Keratinocyte (primary cell): ENCODE data around the gene DCLK1.

Experiments
- EZH2 ChIP-seq: IDR thresholded peaks from one replicate; pipeline ENCODE4 v1.6.1; 2012; ENCODE audit warnings: inconsistent platforms, mild to moderate bottlenecking, low read length, moderate library complexity
- TF ChIP-seq, protein P1 (sequence below), 3 experiments: IDR thresholded peaks in 1 of 3; conservative IDR thresholded peaks in 1 of 3; optimal IDR thresholded peaks in 1 of 3; 2 replicates in 2 of 3; 3 replicates in 1 of 3; pipeline versions ENCODE3 to v1.5.1; 2011; ENCODE audit warnings: low read length in 3 of 3, mild to moderate bottlenecking in 3 of 3, moderate library complexity in 2 of 3, control low read depth in 1 of 3, inconsistent platforms in 1 of 3; ENCODE audit not compliant: insufficient read depth in 2 of 3; ENCODE audit errors: extremely low read depth in 1 of 3

DNA sequence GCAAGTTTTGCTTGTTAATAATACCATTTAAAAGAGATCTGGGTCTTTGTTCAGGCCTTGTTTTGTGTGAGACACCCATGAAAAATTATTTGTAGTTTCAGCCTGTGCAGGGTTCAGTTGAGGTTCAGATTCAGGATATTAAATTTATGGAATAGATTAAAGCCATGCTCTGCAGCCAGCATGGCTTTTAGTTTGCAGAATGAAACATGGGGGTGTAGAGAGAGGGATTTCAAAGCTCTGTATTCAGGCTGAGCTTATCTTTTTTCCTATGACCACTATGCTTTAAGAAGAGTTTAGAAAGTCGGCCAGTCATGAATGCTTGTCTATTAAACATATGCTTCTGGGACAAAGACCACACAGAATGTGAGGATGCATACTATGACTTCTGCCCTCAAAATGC is 73.6 kb downstream of the DCLK1 start:
- no peak for TF ChIP-seq EZH2
- TF ChIP-seq, protein P1, sequence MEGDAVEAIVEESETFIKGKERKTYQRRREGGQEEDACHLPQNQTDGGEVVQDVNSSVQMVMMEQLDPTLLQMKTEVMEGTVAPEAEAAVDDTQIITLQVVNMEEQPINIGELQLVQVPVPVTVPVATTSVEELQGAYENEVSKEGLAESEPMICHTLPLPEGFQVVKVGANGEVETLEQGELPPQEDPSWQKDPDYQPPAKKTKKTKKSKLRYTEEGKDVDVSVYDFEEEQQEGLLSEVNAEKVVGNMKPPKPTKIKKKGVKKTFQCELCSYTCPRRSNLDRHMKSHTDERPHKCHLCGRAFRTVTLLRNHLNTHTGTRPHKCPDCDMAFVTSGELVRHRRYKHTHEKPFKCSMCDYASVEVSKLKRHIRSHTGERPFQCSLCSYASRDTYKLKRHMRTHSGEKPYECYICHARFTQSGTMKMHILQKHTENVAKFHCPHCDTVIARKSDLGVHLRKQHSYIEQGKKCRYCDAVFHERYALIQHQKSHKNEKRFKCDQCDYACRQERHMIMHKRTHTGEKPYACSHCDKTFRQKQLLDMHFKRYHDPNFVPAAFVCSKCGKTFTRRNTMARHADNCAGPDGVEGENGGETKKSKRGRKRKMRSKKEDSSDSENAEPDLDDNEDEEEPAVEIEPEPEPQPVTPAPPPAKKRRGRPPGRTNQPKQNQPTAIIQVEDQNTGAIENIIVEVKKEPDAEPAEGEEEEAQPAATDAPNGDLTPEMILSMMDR (optimal IDR thresholded peaks at IDR 0.05 in 1 of 3, IDR thresholded peaks at IDR 0.05 in 1 of 3, conservative IDR thresholded peaks at IDR 0.05 in 1 of 3; ENCODE audit: extremely low read depth in 1 of 3, insufficient read depth in 2 of 3, low read length in 3 of 3): no peak
